ENCODE data around the gene SDHA. TPM values are rescaled to one million over a fixed set of nuclear protein-coding genes. Genes with fewer than 3 reads are reported as not detected.

The SDHA gene
- total RNA-seq, 1 donor: 186 TPM

GRCh38 chr5:180286-180918 is 37.7 kb upstream of the SDHA start:
- Histone ChIP-seq H3K4me3 (ENCODE audit: low read length) (no peak overlapping the region), H3K27me3 (ENCODE audit: insufficient read depth, low read length) (no peaks in the 10 kb centered on the region), H3K9me3 (ENCODE audit: low read depth, low read length) (no peaks in the 10 kb centered on the region), H3K4me1 (ENCODE audit: insufficient read depth, low read length) (no peaks in the 10 kb centered on the region)

GRCh38 chr5:181160-181559 is 37.0 kb upstream of the SDHA start:
- no peak overlapping the region for H3K4me3 ChIP-seq (ENCODE audit: low read length)
- H3K9me3 ChIP-seq (ENCODE audit: low read depth, low read length): no peaks in the 10 kb centered on the region
- H3K27me3 ChIP-seq (ENCODE audit: insufficient read depth, low read length): no peaks in the 10 kb centered on the region

GRCh38 chr5:181566-181965 is 36.6 kb upstream of the SDHA start:
- Histone ChIP-seq H3K4me3 (ENCODE audit: low read length) (no peak overlapping the region), H3K27me3 (ENCODE audit: insufficient read depth, low read length) (no peaks in the 10 kb centered on the region), H3K4me1 (ENCODE audit: insufficient read depth, low read length) (no peaks in the 10 kb centered on the region), H3K9me3 (ENCODE audit: low read depth, low read length) (no peaks in the 10 kb centered on the region)

More at GRCh38 chr5:181160-181559, 37.0 kb upstream of the SDHA start:
- no peaks in the 10 kb centered on the region for H3K4me1 ChIP-seq (ENCODE audit: insufficient read depth, low read length)

- Histone ChIP-seq H3K27me3 (ENCODE audit: insufficient read depth, low read length) (no peaks in the 10 kb centered on the region), H3K4me1 (ENCODE audit: insufficient read depth, low read length) (no peaks in the 10 kb centered on the region), H3K4me3 (ENCODE audit: low read length) (no peak overlapping the region), H3K9me3 (ENCODE audit: low read depth, low read length) (no peaks in the 10 kb centered on the region)
Observed at GRCh38 chr5:182126-182525, 36.0 kb upstream of the SDHA start.

- no peaks in the 10 kb centered on the region for H3K9me3 ChIP-seq (ENCODE audit: low read depth, low read length)
- peaks cover 4% of the 10 kb centered on the region for H3K4me1 ChIP-seq (ENCODE audit: insufficient read depth, low read length)
- H3K4me3 ChIP-seq (ENCODE audit: low read length): no peak overlapping the region
Observed at GRCh38 chr5:184471-184870, 33.6 kb upstream of the SDHA start.

GRCh38 chr5:185095-186070 is 32.7 kb upstream of the SDHA start:
- Histone ChIP-seq H3K27me3 (ENCODE audit: insufficient read depth, low read length) (no peaks in the 10 kb centered on the region), H3K4me3 (ENCODE audit: low read length) (no peak overlapping the region), H3K9me3 (ENCODE audit: low read depth, low read length) (no peaks in the 10 kb centered on the region), H3K4me1 (ENCODE audit: insufficient read depth, low read length) (peaks cover 4% of the 10 kb centered on the region)

More at GRCh38 chr5:184471-184870, 33.6 kb upstream of the SDHA start:
- H3K27me3 ChIP-seq (ENCODE audit: insufficient read depth, low read length): no peaks in the 10 kb centered on the region

- Histone ChIP-seq H3K4me1 (ENCODE audit: insufficient read depth, low read length) (peaks cover 4% of the 10 kb centered on the region), H3K9me3 (ENCODE audit: low read depth, low read length) (no peaks in the 10 kb centered on the region), H3K4me3 (ENCODE audit: low read length) (no peak overlapping the region), H3K27me3 (ENCODE audit: insufficient read depth, low read length) (no peaks in the 10 kb centered on the region)
Observed at GRCh38 chr5:186091-187041, 31.8 kb upstream of the SDHA start.

- no peaks in the 10 kb centered on the region for H3K27me3 ChIP-seq (ENCODE audit: insufficient read depth, low read length)
- H3K4me3 ChIP-seq (ENCODE audit: low read length): no peak overlapping the region
- no peaks in the 10 kb centered on the region for H3K9me3 ChIP-seq (ENCODE audit: low read depth, low read length)
- H3K4me1 ChIP-seq (ENCODE audit: insufficient read depth, low read length): peaks cover 4% of the 10 kb centered on the region
Observed at GRCh38 chr5:187042-187431, 31.1 kb upstream of the SDHA start.

GRCh38 chr5:187617-188451 is 30.3 kb upstream of the SDHA start:
- H3K4me3 ChIP-seq (ENCODE audit: low read length): no peak overlapping the region
- H3K4me1 ChIP-seq (ENCODE audit: insufficient read depth, low read length): peaks cover 4% of the 10 kb centered on the region
- no peaks in the 10 kb centered on the region for H3K27me3 ChIP-seq (ENCODE audit: insufficient read depth, low read length)
- no peaks in the 10 kb centered on the region for H3K9me3 ChIP-seq (ENCODE audit: low read depth, low read length)

GRCh38 chr5:188488-189481 is 29.3 kb upstream of the SDHA start:
- no peaks in the 10 kb centered on the region for H3K9me3 ChIP-seq (ENCODE audit: low read depth, low read length)
- H3K4me1 ChIP-seq (ENCODE audit: insufficient read depth, low read length): peaks cover 4% of the 10 kb centered on the region
- H3K4me3 ChIP-seq (ENCODE audit: low read length): no peak overlapping the region
- no peaks in the 10 kb centered on the region for H3K27me3 ChIP-seq (ENCODE audit: insufficient read depth, low read length)

- Histone ChIP-seq H3K4me1 (ENCODE audit: insufficient read depth, low read length) (peaks cover 4% of the 10 kb centered on the region), H3K27me3 (ENCODE audit: insufficient read depth, low read length) (no peaks in the 10 kb centered on the region), H3K9me3 (ENCODE audit: low read depth, low read length) (no peaks in the 10 kb centered on the region), H3K4me3 (ENCODE audit: low read length) (no peak overlapping the region)
Observed at GRCh38 chr5:189486-189885, 28.6 kb upstream of the SDHA start.

- Histone ChIP-seq H3K4me1 (ENCODE audit: insufficient read depth, low read length) (peaks cover 4% of the 10 kb centered on the region), H3K4me3 (ENCODE audit: low read length) (no peak overlapping the region), H3K27me3 (ENCODE audit: insufficient read depth, low read length) (no peaks in the 10 kb centered on the region), H3K9me3 (ENCODE audit: low read depth, low read length) (no peaks in the 10 kb centered on the region)
Observed at GRCh38 chr5:189976-190365, 28.1 kb upstream of the SDHA start.

- H3K4me3 ChIP-seq (ENCODE audit: low read length): no peak overlapping the region
- H3K27me3 ChIP-seq (ENCODE audit: insufficient read depth, low read length): no peaks in the 10 kb centered on the region
- H3K4me1 ChIP-seq (ENCODE audit: insufficient read depth, low read length): peaks cover 4% of the 10 kb centered on the region
- no peaks in the 10 kb centered on the region for H3K9me3 ChIP-seq (ENCODE audit: low read depth, low read length)
Observed at GRCh38 chr5:190366-191035, 27.6 kb upstream of the SDHA start.

All from mononuclear cell (primary cell).